IMR-90 (cell line): Measurements from ENCODE around the gene SPNS2. TPM values are rescaled to one million over a fixed set of nuclear protein-coding genes. Genes with fewer than 3 reads are reported as not detected.

Experiments used
- ATAC-seq: fragments of 200-7000 bp; cut with Tn5 transposase; 2 replicates; pipeline ENCODE4 v1.9.1; 2020; ENCODE audit warnings: low read depth, mild to moderate bottlenecking, moderate library complexity
- BruUV-seq: library from RNA; stranded (reverse); fragments of 400-500 nt; replicated peaks from 2 replicates; lab custom pipeline; 2021; lab: Mats Ljungman, UMichigan
- CTCF ChIA-PET: fragments of 300-600 bp; formaldehyde crosslinking; extraction: SDS; loops from one replicate; lab custom pipeline; 2021; ENCODE audit warnings: antibody characterized with exemption; lab: Yijun Ruan, JAX
- POLR2A ChIA-PET: fragments of 300-600 bp; sonication (Branson Sonifier 250); formaldehyde crosslinking; loops from one replicate; lab custom pipeline; 2022; ENCODE audit warnings: antibody characterized with exemption; ENCODE audit not compliant: unreplicated experiment; lab: Charles Lee
- DNase-seq: peaks from one replicate; pipeline ENCODE4 v3.0.0; 2013
- H2AFZ ChIP-seq: replicated peaks from 2 replicates; pipeline ENCODE3; 2013; ENCODE audit warnings: low read length, mild to moderate bottlenecking; ENCODE audit not compliant: poor library complexity
- H2AK5ac ChIP-seq: 2 replicates; pipeline ENCODE4 v1.6.1; 2013; ENCODE audit warnings: low read depth, low read length, inconsistent platforms
- H2AK9ac ChIP-seq: replicated peaks from 2 replicates; pipeline ENCODE3; 2013; ENCODE audit warnings: mild to moderate bottlenecking, low read depth, low read length, moderate library complexity; ENCODE audit not compliant: poor library complexity
- H2BK120ac ChIP-seq: 2 replicates; pipeline ENCODE4 v1.6.1; 2013; ENCODE audit warnings: low read depth, low read length, inconsistent platforms
- H2BK15ac ChIP-seq: 3 replicates; pipeline ENCODE4 v1.6.1; 2013; ENCODE audit warnings: low read depth, low read length, inconsistent platforms
- H2BK20ac ChIP-seq: 2 replicates; pipeline ENCODE4 v1.6.1; 2013; ENCODE audit warnings: low read depth, mild to moderate bottlenecking, inconsistent platforms, low read length, moderate library complexity
- H2BK5ac ChIP-seq: 2 replicates; pipeline ENCODE4 v1.6.1; 2013; ENCODE audit warnings: mild to moderate bottlenecking, low read depth, low read length, inconsistent platforms; ENCODE audit not compliant: poor library complexity, severe bottlenecking
- H3K14ac ChIP-seq: replicated peaks from 2 replicates; pipeline ENCODE4 v1.6.1; 2013; ENCODE audit warnings: low read depth, low read length, inconsistent platforms
- H3K18ac ChIP-seq: 2 replicates; pipeline ENCODE4 v1.6.1; 2013; ENCODE audit warnings: low read depth, low read length, control low read depth
- H3K23ac ChIP-seq: 2 replicates; pipeline ENCODE4 v1.6.1; 2013; ENCODE audit warnings: low read depth, low read length, inconsistent platforms
- H3K27ac ChIP-seq: 2 replicates; pipeline ENCODE4 v1.5.1; 2013; ENCODE audit warnings: mild to moderate bottlenecking, control low read depth, low read length; ENCODE audit not compliant: insufficient read depth
- H3K27me3 ChIP-seq: 2 replicates; pipeline ENCODE4 v1.6.1; 2013; ENCODE audit warnings: low read length; ENCODE audit not compliant: control insufficient read depth, insufficient read depth
- H3K36me3 ChIP-seq: 2 replicates; pipeline ENCODE4 v1.6.1; 2013; ENCODE audit warnings: low read length, mixed read lengths; ENCODE audit not compliant: control insufficient read depth, insufficient read depth
- H3K4ac ChIP-seq: 2 replicates; pipeline ENCODE4 v1.6.1; 2013; ENCODE audit warnings: low read depth, low read length, inconsistent platforms
- H3K4me1 ChIP-seq: 2 replicates; pipeline ENCODE4 v1.6.1; 2013; ENCODE audit warnings: low read length, mixed read lengths; ENCODE audit not compliant: control insufficient read depth, insufficient read depth
- H3K4me2 ChIP-seq: 2 replicates; pipeline ENCODE4 v1.6.1; 2013; ENCODE audit warnings: low read depth, mild to moderate bottlenecking, control low read depth, low read length, moderate library complexity
- H3K4me3 ChIP-seq: 2 replicates; pipeline ENCODE4 v1.5.1; 2013; ENCODE audit warnings: low read depth, mild to moderate bottlenecking, control low read depth, low read length, moderate library complexity; ENCODE audit not compliant: insufficient read depth
- H3K56ac ChIP-seq: 2 replicates; pipeline ENCODE4 v1.6.1; 2013; ENCODE audit warnings: low read length, inconsistent platforms; ENCODE audit not compliant: insufficient read depth; ENCODE audit errors: extremely low read depth
- H3K79me1 ChIP-seq, 2 experiments: 2 replicates each; pipeline ENCODE4 v1.6.1; 2013; ENCODE audit warnings: low read length in 2 of 2, inconsistent platforms in 1 of 2, low read depth in 1 of 2
- H3K9ac ChIP-seq: 2 replicates; pipeline ENCODE4 v1.6.1; 2013; ENCODE audit warnings: low read depth, low read length, control low read depth
- H3K9me1 ChIP-seq: 2 replicates; pipeline ENCODE4 v1.6.1; 2013; ENCODE audit warnings: low read length, inconsistent platforms; ENCODE audit not compliant: insufficient read depth
- H3K9me3 ChIP-seq: 2 replicates; pipeline ENCODE4 v1.6.1; 2013; ENCODE audit warnings: low read length; ENCODE audit not compliant: control insufficient read depth, insufficient read depth
- H4K20me1 ChIP-seq: 2 replicates; pipeline ENCODE4 v1.6.1; 2013; ENCODE audit warnings: low read length, inconsistent platforms; ENCODE audit not compliant: insufficient read depth
- H4K5ac ChIP-seq: 2 replicates; pipeline ENCODE4 v1.6.1; 2013; ENCODE audit warnings: mild to moderate bottlenecking, low read depth, low read length, control low read depth
- H4K8ac ChIP-seq, 2 experiments: 2 replicates each; pipeline ENCODE4 v1.6.1; 2013; ENCODE audit warnings: low read depth in 2 of 2, low read length in 2 of 2, control low read depth in 1 of 2, inconsistent platforms in 1 of 2
- H4K91ac ChIP-seq: 2 replicates; pipeline ENCODE4 v1.6.1; 2013; ENCODE audit warnings: low read depth, low read length, inconsistent platforms; ENCODE audit not compliant: insufficient read depth
- BHLHE40 ChIP-seq: fragments of 150-350 bp; IDR thresholded peaks from 2 replicates; pipeline ENCODE4 v1.6.1; 2016; ENCODE audit warnings: mild to moderate bottlenecking, low read depth, low read length
- CEBPB ChIP-seq: IDR thresholded peaks from 2 replicates; pipeline ENCODE4 v1.6.1; 2012; ENCODE audit warnings: low read depth, low read length, improper control_type of control experiment
- CHD1 ChIP-seq: IDR thresholded peaks from 2 replicates; pipeline ENCODE4 v1.6.1; 2012; ENCODE audit warnings: low read depth, low read length, improper control_type of control experiment
- CTCF ChIP-seq: conservative IDR thresholded peaks from 2 replicates; pipeline ENCODE4 v1.5.1; 2012; ENCODE audit warnings: mild to moderate bottlenecking, low read depth, low read length, improper control_type of control experiment
- NFE2L2 ChIP-seq: fragments of 150-350 bp; IDR thresholded peaks from 2 replicates; pipeline ENCODE4 v1.6.1; 2016; ENCODE audit warnings: low read depth, mild to moderate bottlenecking, low read length
- POLR2A ChIP-seq: IDR thresholded peaks from 2 replicates; pipeline ENCODE4 v1.6.1; 2012; ENCODE audit warnings: mild to moderate bottlenecking, low read depth, low read length
- RAD21 ChIP-seq: IDR thresholded peaks from 2 replicates; pipeline ENCODE4 v1.6.1; 2012; ENCODE audit warnings: low read length, improper control_type of control experiment
- SMC3 ChIP-seq: fragments of 150-350 bp; IDR thresholded peaks from 2 replicates; pipeline ENCODE4 v1.6.1; 2016; ENCODE audit warnings: low read depth, mild to moderate bottlenecking, antibody characterized with exemption, low read length, moderate library complexity
- WGBS, 2 experiments: methylation state at CpG; one replicate each; pipeline versions ENCODE4 v1.1.5 to v1.1.7; 2013; ENCODE audit warnings: missing lambda C conversion rate in 2 of 2; ENCODE audit not compliant: insufficient read length in 1 of 2; ENCODE audit errors: extremely low coverage in 2 of 2; 5-methylcytosine and 5-hydroxymethylcytosine counted together
- dilution Hi-C: fragments of 300-500 bp; cut with HindIII; formaldehyde crosslinking; loops from one replicate; pipeline ENCODE4 v1.14.3; 2018; ENCODE audit warnings: low sequenced_read_pairs; ENCODE audit not compliant: unreplicated experiment
- in situ Hi-C: fragments of 300-500 bp; cut with MboI; formaldehyde crosslinking; loops from 3 replicates; pipeline ENCODE4 v1.14.3; 2019; ENCODE audit warnings: low sequenced_read_pairs, inconsistent platforms, mixed read lengths
- intact Hi-C: fragments of 100-400 bp; cut with micrococcal nuclease; formaldehyde crosslinking; loops from 2 replicates; pipeline ENCODE4 v1.10.0; 2022
- polyA plus RNA-seq, 3 experiments: library from polyadenylated mRNA; depleted of rRNA; stranded (reverse); fragments of >200 nt; gene quantifications; 2 replicates each; pipeline ENCODE4 v1.2.3, GENCODE V29; 2012; ENCODE audit warnings: low replicate concordance in 1 of 3
- total RNA-seq: library from RNA; depleted of rRNA; stranded (reverse); fragments of >200 nt; gene quantifications from 2 replicates; pipeline ENCODE4 v1.2.3, GENCODE V29; 2012

SPNS2 gene
- total and polyA plus RNA-seq, 2 of the 4 experiments (the other 2 are of a cell fraction), result under 0.01 TPM; not detected in 1

- no peak for TF ChIP-seq CEBPB
- no peak for TF ChIP-seq NFE2L2
- no peak for TF ChIP-seq CHD1
- TF ChIP-seq POLR2A, result no peak
Observed at GRCh38 chr17:4565209-4566141, 66.8 kb downstream of the SPNS2 start (continued).

- Histone ChIP-seq H3K9ac (no peak overlapping the region), H3K4me3 (no peak overlapping the region), H2BK5ac (no peak overlapping the region), H3K9me3 (no peaks in the 10 kb centered on the region), H2BK20ac (no peak overlapping the region), H4K5ac (no peak overlapping the region), H2BK15ac (no peak overlapping the region), H3K79me1 (no peaks in the 10 kb centered on the region), H3K4me2 (no peak overlapping the region), H3K27ac (no peak overlapping the region), H3K36me3 (no peaks in the 10 kb centered on the region), H3K18ac (no peak overlapping the region), H3K23ac (no peak overlapping the region), H2AK9ac (no peak overlapping the region), H3K14ac (no peak overlapping the region), H4K20me1 (no peaks in the 10 kb centered on the region), H2AFZ (peak overlapping the region; percentile 41), H3K4ac (no peak overlapping the region), H2BK120ac (no peak overlapping the region), H3K4me1 (no peaks in the 10 kb centered on the region), H3K9me1 (no peaks in the 10 kb centered on the region), H3K56ac (no peak overlapping the region), H3K27me3 (peaks cover 16% of the 10 kb centered on the region), H4K8ac (no peak overlapping the region), H4K91ac (no peak overlapping the region), H2AK5ac (no peak overlapping the region)
- intact Hi-C loops, result loop anchor here (1.0 to 10.0 kb wide), 3 partner anchors 60 to 318 kb away; partner anchors contain the start of gene PELP1
- ATAC-seq (peak; percentile 75), DNase-seq (peak; percentile 39)
- WGBS, 2 experiments, result no CpG with 5 or more reads among the region's 5 CpGs
- POLR2A ChIA-PET, result no interaction called here
- BruUV-seq, result no TSS peak
- TF ChIP-seq SMC3 (peak; percentile 73), BHLHE40 (no peak), RAD21 (peak; percentile 72), CTCF (peak; percentile 73)
- in situ Hi-C loops, result loop anchor here (5.0 kb wide), 1 partner anchor 56 kb away; no protein-coding TSS in a partner anchor
- CTCF ChIA-PET, result interaction anchor here (0.8 to 2.8 kb wide), 7 partner anchors 10 to 170 kb away, joined by 3 to 26 read pairs (median 4); partner anchors contain the start of genes MYBBP1A and SMTNL2
- dilution Hi-C loops, result no loop called here
Observed at GRCh38 chr17:4566785-4567184, 68.1 kb downstream of the SPNS2 start.
